NCI-H526 (cell line): ENCODE data around the gene HSPG2.

Source experiments
- DNase-seq, 2 experiments: peaks; one replicate each; lab custom pipeline; 2025; lab: John Stamatoyannopoulos, UW

The HSPG2 gene

GRCh38 chr1:21861602-21862429 is 75.3 kb downstream of the HSPG2 start:
- no peak for DNase-seq

- no peak for DNase-seq
These were observed 76.1 kb downstream of the HSPG2 start for GRCh38 chr1:21860971-21861370.

- no peak for DNase-seq
These were observed 77.4 kb downstream of the HSPG2 start for GRCh38 chr1:21859669-21860179.

GRCh38 chr1:21857840-21858670 is 79.1 kb downstream of the HSPG2 start:
- DNase-seq: no peak

GRCh38 chr1:21857142-21857839 is 79.8 kb downstream of the HSPG2 start:
- no peak for DNase-seq

GRCh38 chr1:21855257-21856096 is 81.6 kb downstream of the HSPG2 start:
- DNase-seq: no peak

- no peak for DNase-seq
These were observed 82.4 kb downstream of the HSPG2 start for GRCh38 chr1:21854751-21855131.

- no peak for DNase-seq
These were observed 82.9 kb downstream of the HSPG2 start for GRCh38 chr1:21854090-21854750.

GRCh38 chr1:21853131-21853427 is 84.0 kb downstream of the HSPG2 start:
- no peak for DNase-seq

GRCh38 chr1:21852282-21853130 is 84.6 kb downstream of the HSPG2 start:
- no peak for DNase-seq

- no peak for DNase-seq
These were observed 85.5 kb downstream of the HSPG2 start for GRCh38 chr1:21851430-21852250.

- DNase-seq: no peak
These were observed 87.1 kb downstream of the HSPG2 start for GRCh38 chr1:21849909-21850576.

- no peak for DNase-seq
These were observed 88.5 kb downstream of the HSPG2 start for GRCh38 chr1:21848524-21849174.

- no peak for DNase-seq
These were observed 89.6 kb downstream of the HSPG2 start for GRCh38 chr1:21847223-21848205.

- no peak for DNase-seq
These were observed 91.2 kb downstream of the HSPG2 start for GRCh38 chr1:21845646-21846641.

- no peak for DNase-seq
These were observed 93.1 kb downstream of the HSPG2 start for GRCh38 chr1:21843996-21844395.
